HUES6 (cell line): ENCODE data around the gene PARD3.

Experiments used
- H3K27ac ChIP-seq: 2 replicates; pipeline ENCODE4 v1.7.0; 2013; ENCODE audit warnings: low read depth, mild to moderate bottlenecking, low read length, inconsistent platforms
- H3K27me3 ChIP-seq: 2 replicates; pipeline ENCODE4 v1.6.1; 2013; ENCODE audit warnings: low read length; ENCODE audit not compliant: control insufficient read depth, insufficient read depth
- H3K36me3 ChIP-seq: 2 replicates; pipeline ENCODE4 v1.6.1; 2013; ENCODE audit warnings: low read length; ENCODE audit not compliant: control insufficient read depth, insufficient read depth
- H3K4me1 ChIP-seq: 2 replicates; pipeline ENCODE4 v1.6.1; 2013; ENCODE audit warnings: low read length; ENCODE audit not compliant: control insufficient read depth, insufficient read depth
- H3K4me3 ChIP-seq: 2 replicates; pipeline ENCODE4 v1.5.1; 2013; ENCODE audit warnings: low read depth, low read length
- H3K9ac ChIP-seq: one replicate; pipeline ENCODE4 v1.6.1; 2013; ENCODE audit warnings: mild to moderate bottlenecking, low read length
- H3K9me3 ChIP-seq: 2 replicates; pipeline ENCODE4 v1.6.1; 2013; ENCODE audit warnings: low read depth, low read length; ENCODE audit not compliant: control insufficient read depth, insufficient read depth

PARD3 gene

DNA sequence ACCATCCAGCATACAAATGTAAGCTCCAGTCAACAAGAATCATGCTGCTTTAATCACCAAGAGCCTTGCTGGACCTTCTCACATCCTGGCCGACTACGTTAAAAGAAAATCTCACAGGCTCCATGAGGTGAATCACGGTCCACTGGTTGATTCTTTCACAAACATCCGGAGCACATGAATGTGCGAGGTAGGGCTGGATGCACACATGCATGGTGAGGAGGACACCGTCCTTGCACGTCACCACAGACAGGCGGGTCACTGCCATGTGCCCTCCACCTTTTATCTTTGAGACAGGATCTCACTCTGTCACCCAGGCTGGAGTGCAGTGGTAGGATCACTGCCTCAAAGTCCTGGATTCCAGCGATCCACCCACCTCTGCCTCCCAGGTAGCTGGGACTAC, 265.1 kb downstream of the PARD3 start:
- Histone ChIP-seq H3K9me3 (no peaks in the 10 kb centered on the region), H3K36me3 (no peaks in the 10 kb centered on the region), H3K27ac (no peak overlapping the region), H3K27me3 (no peaks in the 10 kb centered on the region), H3K4me1 (peaks cover 10% of the 10 kb centered on the region; the same call in 1 of the 2 replicates), H3K4me3 (no peak overlapping the region), H3K9ac (no peak overlapping the region)

DNA sequence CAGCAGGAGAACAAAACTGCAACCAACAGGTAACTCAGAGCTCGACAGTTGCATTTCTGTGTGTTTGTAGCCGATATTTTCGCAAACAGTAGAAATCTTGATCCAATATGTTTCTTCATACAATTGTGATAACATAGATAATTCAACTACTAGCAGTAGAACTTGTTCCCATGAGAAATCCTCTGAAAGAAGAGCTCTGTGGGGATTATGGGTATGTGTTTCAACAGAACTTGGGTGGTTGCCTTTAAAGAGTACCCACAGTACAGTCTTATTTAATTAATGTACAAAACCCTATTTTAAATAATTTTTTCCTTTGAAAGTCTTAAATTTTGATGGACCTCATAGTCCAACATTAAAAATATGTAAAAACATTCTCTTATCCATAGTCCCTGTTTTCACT, 266.1 kb downstream of the PARD3 start:
- H3K4me3 ChIP-seq: no peak overlapping the region
- H3K36me3 ChIP-seq: no peaks in the 10 kb centered on the region
- H3K27ac ChIP-seq: no peak overlapping the region
- H3K27me3 ChIP-seq: no peaks in the 10 kb centered on the region
- peaks cover 10% of the 10 kb centered on the region; the same call in 1 of the 2 replicates for H3K4me1 ChIP-seq
- no peak overlapping the region for H3K9ac ChIP-seq
- no peaks in the 10 kb centered on the region for H3K9me3 ChIP-seq

DNA sequence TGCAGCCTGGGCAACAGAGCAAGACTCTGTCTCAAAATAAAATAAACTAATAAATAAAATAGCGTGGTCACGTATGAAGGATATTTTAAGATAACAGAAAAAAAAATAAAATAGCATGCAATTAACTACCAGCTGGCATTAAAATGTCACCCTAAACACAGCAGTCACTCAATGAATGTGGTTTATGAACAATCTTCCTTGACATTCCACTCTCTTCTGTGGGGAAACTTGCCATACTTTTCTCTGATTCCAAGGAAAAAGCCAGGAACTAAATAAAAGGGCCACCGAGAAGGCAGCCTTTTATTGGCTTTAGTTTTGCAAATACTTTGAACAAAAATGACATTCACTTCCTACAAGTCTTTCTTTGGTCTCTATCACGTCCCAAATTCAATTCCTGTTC, 266.6 kb downstream of the PARD3 start:
- no peaks in the 10 kb centered on the region for H3K9me3 ChIP-seq
- no peaks in the 10 kb centered on the region for H3K36me3 ChIP-seq
- H3K4me1 ChIP-seq: peaks cover 10% of the 10 kb centered on the region; the same call in 1 of the 2 replicates
- H3K4me3 ChIP-seq: no peak overlapping the region
- no peak overlapping the region for H3K9ac ChIP-seq
- H3K27me3 ChIP-seq: no peaks in the 10 kb centered on the region
- no peak overlapping the region for H3K27ac ChIP-seq

- H3K9ac ChIP-seq: no peak overlapping the region
- H3K4me1 ChIP-seq: peaks cover 10% of the 10 kb centered on the region; the same call in 1 of the 2 replicates
- no peak overlapping the region for H3K4me3 ChIP-seq
- H3K36me3 ChIP-seq: no peaks in the 10 kb centered on the region
- no peak overlapping the region for H3K27ac ChIP-seq
- no peaks in the 10 kb centered on the region for H3K27me3 ChIP-seq
- H3K9me3 ChIP-seq: no peaks in the 10 kb centered on the region
Observed at GRCh38 chr10:34547695-34548094, 267.4 kb downstream of the PARD3 start.

- Histone ChIP-seq H3K27ac (no peak overlapping the region), H3K9me3 (no peaks in the 10 kb centered on the region), H3K36me3 (no peaks in the 10 kb centered on the region), H3K27me3 (no peaks in the 10 kb centered on the region), H3K4me3 (no peak overlapping the region), H3K4me1 (peaks cover 10% of the 10 kb centered on the region; the same call in 1 of the 2 replicates), H3K9ac (no peak overlapping the region)
Observed at GRCh38 chr10:34547291-34547690, 267.8 kb downstream of the PARD3 start.

- H3K4me1 ChIP-seq: peaks cover 11% of the 10 kb centered on the region
- no peaks in the 10 kb centered on the region for H3K27me3 ChIP-seq
- H3K4me3 ChIP-seq: no peak overlapping the region
- H3K9me3 ChIP-seq: no peaks in the 10 kb centered on the region
- H3K9ac ChIP-seq: no peak overlapping the region
- no peak overlapping the region for H3K27ac ChIP-seq
- no peaks in the 10 kb centered on the region for H3K36me3 ChIP-seq
Observed at GRCh38 chr10:34544400-34544799, 270.7 kb downstream of the PARD3 start.

- no peaks in the 10 kb centered on the region for H3K36me3 ChIP-seq
- peaks cover 9% of the 10 kb centered on the region for H3K4me1 ChIP-seq
- H3K4me3 ChIP-seq: no peak overlapping the region
- H3K9me3 ChIP-seq: no peaks in the 10 kb centered on the region
- H3K9ac ChIP-seq: no peak overlapping the region
- no peak overlapping the region for H3K27ac ChIP-seq
- no peaks in the 10 kb centered on the region for H3K27me3 ChIP-seq
Observed at GRCh38 chr10:34543716-34544115, 271.4 kb downstream of the PARD3 start.

DNA sequence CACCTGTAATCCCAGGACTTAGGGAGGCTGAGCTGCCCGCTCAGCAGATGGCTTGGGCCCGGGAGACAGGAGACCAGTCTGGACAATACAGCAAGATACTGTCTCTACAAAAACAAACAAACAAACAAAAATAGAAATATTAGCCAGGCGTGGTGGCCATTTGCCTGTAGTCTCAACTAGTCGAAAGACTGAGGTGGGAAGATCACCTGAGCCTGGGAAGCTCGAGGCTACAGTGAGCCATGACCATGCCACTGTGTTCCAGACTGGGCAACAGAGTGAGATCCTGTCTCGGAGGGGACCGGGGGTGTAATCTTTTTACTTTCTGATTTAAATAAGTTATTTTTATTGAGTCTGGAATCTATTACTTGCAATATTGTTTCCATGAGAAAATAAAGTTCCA, 274.6 kb downstream of the PARD3 start:
- peaks cover 14% of the 10 kb centered on the region for H3K4me1 ChIP-seq
- no peaks in the 10 kb centered on the region for H3K36me3 ChIP-seq
- H3K27me3 ChIP-seq: no peaks in the 10 kb centered on the region
- H3K9me3 ChIP-seq: no peaks in the 10 kb centered on the region
- no peak overlapping the region for H3K27ac ChIP-seq
- no peak overlapping the region for H3K4me3 ChIP-seq
- H3K9ac ChIP-seq: no peak overlapping the region

- Histone ChIP-seq H3K9me3 (no peaks in the 10 kb centered on the region), H3K36me3 (no peaks in the 10 kb centered on the region), H3K27ac (no peak overlapping the region), H3K4me1 (peaks cover 14% of the 10 kb centered on the region), H3K27me3 (no peaks in the 10 kb centered on the region), H3K4me3 (no peak overlapping the region), H3K9ac (no peak overlapping the region)
Observed at GRCh38 chr10:34539533-34540315, 275.4 kb downstream of the PARD3 start.

- no peak overlapping the region for H3K9ac ChIP-seq
- no peak overlapping the region for H3K4me3 ChIP-seq
Observed at GRCh38 chr10:34538281-34538829, 276.7 kb downstream of the PARD3 start.

GRCh38 chr10:34537629-34538231, 277.4 kb downstream of the PARD3 start:
- H3K36me3 ChIP-seq: no peaks in the 10 kb centered on the region
- no peak overlapping the region for H3K9ac ChIP-seq
- H3K4me3 ChIP-seq: no peak overlapping the region
- peaks cover 14% of the 10 kb centered on the region for H3K4me1 ChIP-seq
- no peaks in the 10 kb centered on the region for H3K27me3 ChIP-seq
- no peak overlapping the region for H3K27ac ChIP-seq
- H3K9me3 ChIP-seq: no peaks in the 10 kb centered on the region

More at GRCh38 chr10:34538281-34538829, 276.7 kb downstream of the PARD3 start:
- H3K9me3 ChIP-seq: no peaks in the 10 kb centered on the region
- H3K4me1 ChIP-seq: peaks cover 14% of the 10 kb centered on the region
- no peaks in the 10 kb centered on the region for H3K36me3 ChIP-seq
- no peak overlapping the region for H3K27ac ChIP-seq
- H3K27me3 ChIP-seq: no peaks in the 10 kb centered on the region
